ENCODE measurements around the gene IL17RA.

IL17RA gene

DNA sequence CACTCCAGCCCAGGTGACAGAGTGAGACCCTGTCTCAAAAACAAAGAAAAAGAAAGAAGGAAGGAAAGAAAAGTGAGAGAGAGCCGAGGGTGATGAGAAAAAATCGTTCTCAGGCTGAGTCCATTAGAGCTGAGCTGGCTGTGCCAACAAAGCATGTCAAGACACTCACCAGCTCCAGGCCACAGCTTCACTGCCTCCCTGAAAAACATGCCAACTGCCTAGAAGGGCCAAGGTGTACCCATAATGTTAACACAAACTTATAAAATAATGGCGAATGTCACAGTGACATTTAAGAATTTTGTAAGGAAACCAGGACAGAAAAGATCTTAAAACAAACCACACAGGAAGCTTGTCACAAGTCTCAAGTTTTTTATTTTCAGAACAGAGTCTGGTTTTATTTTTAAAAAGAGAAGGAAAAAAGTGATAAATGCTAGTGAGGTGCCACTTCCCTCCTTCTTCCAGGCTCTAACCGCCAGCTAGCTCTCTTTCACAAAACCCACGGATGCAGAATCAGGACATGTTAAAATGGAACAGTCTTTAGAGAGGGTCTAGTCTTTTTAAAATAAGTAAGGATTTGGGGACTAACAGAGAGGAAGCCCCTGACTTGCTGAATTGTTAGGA, 31.3 kb downstream of the IL17RA start:
- H3K4me3 ChIP-seq (ENCODE audit: low read length) = no peak overlapping the region
- H3K4me1 ChIP-seq (ENCODE audit: low read length) = peaks cover 16% of the 10 kb centered on the region
- no peaks in the 10 kb centered on the region for H3K27me3 ChIP-seq (replicated peaks; ENCODE audit: insufficient read depth, low read length)
- H2AFZ ChIP-seq (ENCODE audit: low read length) = no peak overlapping the region
- H3K9me2 ChIP-seq (replicated peaks; ENCODE audit: insufficient read depth, low read length) = no peaks in the 10 kb centered on the region
- no peaks in the 10 kb centered on the region for H3K36me3 ChIP-seq (replicated peaks; ENCODE audit: insufficient read depth, low read length)
- no peak overlapping the region for H3K27ac ChIP-seq (ENCODE audit: low read length)
- H3K79me2 ChIP-seq (ENCODE audit: low read length) = no peaks in the 10 kb centered on the region
- no peaks in the 10 kb centered on the region for H3K9me3 ChIP-seq (replicated peaks; ENCODE audit: insufficient read depth, low read length)
- no peak overlapping the region for H3K4me2 ChIP-seq (ENCODE audit: low read depth, low read length)
- H3F3A ChIP-seq (ENCODE audit: insufficient read depth, low read length) = no peaks in the 10 kb centered on the region
- no peak for TF ChIP-seq EZH2 (optimal IDR thresholded peaks at IDR 0.05; ENCODE audit: low read depth, low read length)
- TF ChIP-seq, protein P1, sequence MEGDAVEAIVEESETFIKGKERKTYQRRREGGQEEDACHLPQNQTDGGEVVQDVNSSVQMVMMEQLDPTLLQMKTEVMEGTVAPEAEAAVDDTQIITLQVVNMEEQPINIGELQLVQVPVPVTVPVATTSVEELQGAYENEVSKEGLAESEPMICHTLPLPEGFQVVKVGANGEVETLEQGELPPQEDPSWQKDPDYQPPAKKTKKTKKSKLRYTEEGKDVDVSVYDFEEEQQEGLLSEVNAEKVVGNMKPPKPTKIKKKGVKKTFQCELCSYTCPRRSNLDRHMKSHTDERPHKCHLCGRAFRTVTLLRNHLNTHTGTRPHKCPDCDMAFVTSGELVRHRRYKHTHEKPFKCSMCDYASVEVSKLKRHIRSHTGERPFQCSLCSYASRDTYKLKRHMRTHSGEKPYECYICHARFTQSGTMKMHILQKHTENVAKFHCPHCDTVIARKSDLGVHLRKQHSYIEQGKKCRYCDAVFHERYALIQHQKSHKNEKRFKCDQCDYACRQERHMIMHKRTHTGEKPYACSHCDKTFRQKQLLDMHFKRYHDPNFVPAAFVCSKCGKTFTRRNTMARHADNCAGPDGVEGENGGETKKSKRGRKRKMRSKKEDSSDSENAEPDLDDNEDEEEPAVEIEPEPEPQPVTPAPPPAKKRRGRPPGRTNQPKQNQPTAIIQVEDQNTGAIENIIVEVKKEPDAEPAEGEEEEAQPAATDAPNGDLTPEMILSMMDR (IDR thresholded peaks at IDR 0.05; ENCODE audit: low read length) = no peak
- DNase-seq = no peak
- no peak overlapping the region for H3K9ac ChIP-seq (ENCODE audit: low read length)
- H4K20me1 ChIP-seq (ENCODE audit: insufficient read depth, low read length) = no peaks in the 10 kb centered on the region

DNA sequence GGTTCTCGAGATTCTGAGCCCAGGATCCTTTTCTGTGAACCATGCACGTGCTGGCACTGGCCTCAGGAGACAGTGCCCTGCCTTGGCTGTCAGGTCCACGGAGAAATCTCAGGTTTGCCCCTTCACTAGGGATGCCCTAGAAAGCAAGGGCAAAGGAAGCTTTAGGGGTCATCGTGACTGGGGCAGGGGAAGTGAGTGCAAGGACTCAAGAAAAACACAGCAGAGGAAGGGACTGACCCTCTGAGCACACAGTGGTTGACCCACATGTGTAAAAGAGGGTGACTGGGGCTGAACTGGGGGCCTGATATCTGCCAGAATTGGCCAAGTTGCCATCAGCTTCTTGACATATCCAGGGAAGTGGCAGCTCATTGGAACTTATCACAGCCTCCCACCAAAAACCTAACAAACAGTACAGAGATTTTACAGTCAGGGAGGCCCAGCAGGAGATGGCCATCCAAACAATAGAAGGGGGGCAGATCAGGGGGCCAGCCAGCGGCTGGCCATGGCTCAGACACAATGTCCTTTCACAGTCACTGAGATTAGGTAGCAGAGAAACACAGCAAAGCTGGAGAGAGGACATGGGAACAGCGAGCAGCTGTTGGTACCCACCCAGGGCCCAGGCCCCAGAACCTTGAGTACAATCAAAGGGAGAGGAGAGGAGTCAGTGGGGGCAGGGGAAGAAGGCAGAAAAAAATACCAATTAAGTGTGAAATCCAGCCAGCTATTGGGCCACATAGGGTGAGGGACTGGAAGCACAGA, 32.0 kb downstream of the IL17RA start:
- Histone ChIP-seq H3K79me2 (ENCODE audit: low read length) (no peaks in the 10 kb centered on the region), H3K36me3 (replicated peaks; ENCODE audit: insufficient read depth, low read length) (no peaks in the 10 kb centered on the region), H4K20me1 (ENCODE audit: insufficient read depth, low read length) (no peaks in the 10 kb centered on the region), H3K4me2 (ENCODE audit: low read depth, low read length) (no peak overlapping the region), H3K9me3 (replicated peaks; ENCODE audit: insufficient read depth, low read length) (no peaks in the 10 kb centered on the region), H3K4me1 (ENCODE audit: low read length) (peaks cover 16% of the 10 kb centered on the region), H3K9ac (ENCODE audit: low read length) (no peak overlapping the region), H3F3A (ENCODE audit: insufficient read depth, low read length) (no peaks in the 10 kb centered on the region), H3K9me2 (replicated peaks; ENCODE audit: insufficient read depth, low read length) (no peaks in the 10 kb centered on the region), H3K27ac (ENCODE audit: low read length) (no peak overlapping the region), H3K4me3 (ENCODE audit: low read length) (no peak overlapping the region), H3K27me3 (replicated peaks; ENCODE audit: insufficient read depth, low read length) (peaks cover 5% of the 10 kb centered on the region), H2AFZ (ENCODE audit: low read length) (no peak overlapping the region)
- TF ChIP-seq, protein P1 (IDR thresholded peaks at IDR 0.05; ENCODE audit: low read length) = no peak
- TF ChIP-seq EZH2phosphoT487 (IDR thresholded peaks at IDR 0.05; ENCODE audit: low read length) = no peak
- no peak for TF ChIP-seq EZH2 (optimal IDR thresholded peaks at IDR 0.05; ENCODE audit: low read depth, low read length)
- DNase-seq = no peak

DNA sequence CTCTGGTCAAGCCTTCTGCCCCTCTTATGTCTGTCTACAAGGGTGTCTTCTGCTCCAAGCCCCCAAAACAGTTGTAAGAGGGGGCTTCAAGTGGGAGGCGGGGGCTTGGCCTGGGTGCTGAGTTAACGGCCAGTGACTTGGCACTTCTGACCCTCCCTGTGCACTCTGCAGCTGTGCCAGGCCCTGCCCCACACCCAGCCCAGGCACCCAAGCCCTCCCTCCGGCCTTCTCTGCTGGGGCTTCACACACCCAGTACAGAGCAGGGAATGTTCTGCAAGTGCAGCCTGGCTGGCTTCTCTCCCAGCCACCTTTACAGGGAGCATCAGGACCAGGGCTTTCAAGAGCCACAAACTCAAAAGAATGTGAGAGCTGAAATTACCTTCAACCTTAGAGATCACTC, 32.6 kb downstream of the IL17RA start:
- Histone ChIP-seq H3F3A (ENCODE audit: insufficient read depth, low read length) (no peaks in the 10 kb centered on the region), H3K79me2 (ENCODE audit: low read length) (no peaks in the 10 kb centered on the region), H3K27ac (ENCODE audit: low read length) (no peak overlapping the region), H2AFZ (ENCODE audit: low read length) (no peak overlapping the region), H3K4me3 (ENCODE audit: low read length) (no peak overlapping the region), H3K4me2 (ENCODE audit: low read depth, low read length) (no peak overlapping the region), H3K27me3 (replicated peaks; ENCODE audit: insufficient read depth, low read length) (peaks cover 11% of the 10 kb centered on the region), H3K9me3 (replicated peaks; ENCODE audit: insufficient read depth, low read length) (no peaks in the 10 kb centered on the region), H3K4me1 (ENCODE audit: low read length) (peaks cover 16% of the 10 kb centered on the region), H3K9me2 (replicated peaks; ENCODE audit: insufficient read depth, low read length) (no peaks in the 10 kb centered on the region), H3K36me3 (replicated peaks; ENCODE audit: insufficient read depth, low read length) (no peaks in the 10 kb centered on the region), H3K9ac (ENCODE audit: low read length) (no peak overlapping the region), H4K20me1 (ENCODE audit: insufficient read depth, low read length) (no peaks in the 10 kb centered on the region)
- TF ChIP-seq EZH2 (optimal IDR thresholded peaks at IDR 0.05; ENCODE audit: low read depth, low read length) (no peak), EZH2phosphoT487 (IDR thresholded peaks at IDR 0.05; ENCODE audit: low read length) (no peak)
- TF ChIP-seq, protein P1 (IDR thresholded peaks at IDR 0.05; ENCODE audit: low read length) = no peak
- DNase-seq = no peak
